ENCODE results near the gene NUDT13.
A peak's percentile ranks its signal among the peaks of the same experiment; 100 is the strongest.

NUDT13 gene

DNA sequence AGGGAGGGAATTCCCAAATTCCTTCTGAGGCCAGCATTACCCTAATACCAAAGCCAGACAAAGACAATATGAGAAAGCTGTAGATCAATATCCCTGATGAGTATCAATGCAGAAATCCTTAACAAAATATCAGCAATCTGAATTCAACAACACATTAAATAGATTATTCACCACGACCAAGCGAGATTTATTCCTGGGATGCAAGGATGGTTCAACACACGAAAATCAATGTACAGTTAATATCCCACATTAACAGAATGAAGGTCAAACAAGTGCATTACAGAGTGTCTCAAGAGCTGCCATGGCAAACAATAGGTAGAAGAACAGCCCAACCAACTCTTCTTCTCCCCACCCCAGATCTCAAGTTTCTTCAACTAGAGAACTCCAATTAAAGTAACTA, 51.4 kb downstream of the NUDT13 start:
- no peak for DNase-seq

DNA sequence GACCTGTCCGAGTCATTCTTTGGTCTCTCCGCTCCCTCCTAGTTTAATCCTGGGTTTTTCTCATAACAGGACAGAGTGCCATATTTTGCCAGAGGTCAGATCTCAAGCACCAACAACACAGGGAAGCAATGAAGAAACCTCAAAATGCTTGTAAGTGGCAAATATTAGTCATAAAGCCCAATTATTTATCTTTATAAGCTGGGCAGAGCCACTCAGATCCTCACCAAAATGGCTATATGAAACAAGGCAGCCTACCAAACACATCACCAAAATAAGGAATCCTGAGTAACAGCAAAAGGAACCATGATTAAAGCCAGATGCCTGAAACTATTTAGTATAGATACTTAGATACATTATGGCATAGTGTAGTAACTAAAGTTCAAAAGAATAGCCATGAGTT, 52.8 kb downstream of the NUDT13 start:
- no peak for DNase-seq

DNA sequence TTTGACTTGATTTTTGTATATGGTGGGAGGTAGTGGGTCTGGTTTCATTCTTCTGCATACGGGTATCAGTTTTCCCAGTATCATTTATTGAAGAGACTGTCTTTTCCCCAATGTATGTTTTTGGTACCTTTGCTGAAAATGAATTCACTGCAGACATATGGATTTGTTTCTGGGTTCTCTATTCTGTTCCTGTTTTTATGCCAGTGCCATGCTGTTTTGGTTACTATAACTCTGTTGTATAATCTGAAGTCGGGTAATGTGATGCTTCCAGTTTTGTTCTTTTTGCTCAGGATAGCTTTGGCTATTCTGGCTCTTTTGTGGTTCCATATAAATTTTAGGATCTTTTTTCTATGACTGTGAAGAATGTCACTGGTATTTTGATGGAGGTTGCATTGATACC, 56.7 kb downstream of the NUDT13 start:
- no peak for DNase-seq

DNA sequence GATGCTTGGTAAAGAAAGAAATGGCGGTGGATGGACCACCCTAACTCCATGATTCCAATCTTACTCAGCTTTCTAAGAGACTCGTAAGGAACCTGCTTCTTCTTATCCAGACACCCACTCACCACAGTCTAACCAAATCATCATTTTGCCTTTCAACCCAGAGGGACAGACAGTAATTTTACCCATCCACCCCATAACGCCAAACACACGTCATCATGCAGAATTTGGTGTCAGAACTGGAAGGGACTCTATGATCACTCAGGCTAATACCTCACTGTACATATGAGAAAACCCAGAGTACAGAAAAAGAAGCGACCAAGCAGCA, 57.2 kb downstream of the NUDT13 start:
- peak in 1 of 56 donors; percentile 22 for DNase-seq

DNA sequence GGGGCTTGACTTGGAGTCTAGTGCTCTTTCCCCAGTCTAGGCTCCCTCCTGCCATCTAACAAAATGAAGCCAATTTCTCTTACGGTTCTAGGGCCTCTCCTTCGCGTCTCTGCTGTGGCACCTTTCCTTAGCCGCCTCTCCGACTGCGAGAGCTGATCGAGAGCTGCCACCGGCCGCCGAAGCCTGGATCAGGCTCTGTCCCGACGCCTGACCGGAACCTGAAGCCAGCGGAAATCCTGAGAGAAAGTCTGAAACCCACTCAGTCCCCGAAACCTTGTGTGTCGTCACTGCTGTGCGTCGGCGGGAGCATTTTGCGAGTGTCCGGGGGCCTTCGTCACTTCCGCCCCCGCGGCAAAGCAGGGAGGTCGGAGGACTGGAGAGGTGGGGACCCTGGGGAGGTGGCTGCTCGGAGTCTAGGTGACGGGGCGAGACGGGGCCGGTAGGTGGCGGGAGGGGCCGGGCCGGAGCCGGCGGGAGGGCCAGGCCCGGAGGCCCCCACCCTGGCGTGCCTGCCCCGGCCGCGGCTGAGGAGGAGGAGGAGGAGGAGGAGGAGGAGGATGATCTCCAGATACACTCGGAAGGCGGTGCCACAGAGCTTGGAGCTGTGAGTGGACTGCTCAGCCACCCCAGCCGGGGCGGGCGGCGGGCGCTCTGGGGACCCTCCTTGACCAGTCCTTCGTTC, 57.7 kb downstream of the NUDT13 start, which contains the start of the genes ECD and FAM149B1:
Gene ECD, minus strand, starts transcription at position 226 of the 682 bp plus-strand sequence. CDS start 4,071 bp downstream, outside the sequence.
Gene FAM149B1, plus strand, starts transcription at position 337 of the 682 bp plus-strand sequence. Its CDS starts 221 bp downstream, at position 558.
- DNase-seq = peak; percentile 33 to 95 (median 89)

DNA sequence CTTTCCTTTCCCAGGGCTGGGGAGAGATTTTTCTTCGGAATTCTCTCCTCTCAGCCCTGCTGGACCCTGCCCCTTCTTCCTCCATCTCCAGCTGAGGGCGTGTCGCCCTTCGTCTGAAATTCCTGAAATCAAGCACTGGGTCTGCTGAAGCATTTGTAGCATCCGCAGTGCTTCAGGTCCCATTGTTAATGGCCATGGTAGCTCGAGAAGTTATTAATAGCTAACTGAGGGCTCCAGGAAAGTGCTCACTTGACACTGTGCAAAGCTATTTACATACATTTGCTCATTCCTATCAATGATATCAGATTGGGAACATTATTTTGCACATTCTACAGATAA, 58.2 kb downstream of the NUDT13 start:
- peak in 5 of 56 donors; percentile 39 to 66 (median 51) for DNase-seq

DNA sequence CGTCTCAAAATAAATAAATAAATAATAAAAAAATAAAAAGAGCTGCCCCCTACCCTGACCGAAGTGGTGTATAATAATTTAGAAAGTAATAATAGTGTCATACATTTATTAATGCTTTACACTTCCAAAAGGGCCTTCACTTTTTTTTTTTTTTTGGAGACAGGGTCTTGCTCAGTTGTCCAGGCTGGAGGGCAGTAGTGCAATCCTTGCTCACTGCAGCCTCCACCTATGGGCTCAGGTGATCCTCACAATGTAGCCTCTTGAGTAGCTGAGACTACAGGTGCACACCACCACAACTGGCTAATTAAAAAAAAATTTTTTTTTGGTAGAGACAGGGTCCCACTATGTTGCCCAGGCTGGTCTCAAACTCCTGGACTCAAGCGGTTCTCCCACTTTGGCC, 59.1 kb downstream of the NUDT13 start:
- DNase-seq = no peak

DNA sequence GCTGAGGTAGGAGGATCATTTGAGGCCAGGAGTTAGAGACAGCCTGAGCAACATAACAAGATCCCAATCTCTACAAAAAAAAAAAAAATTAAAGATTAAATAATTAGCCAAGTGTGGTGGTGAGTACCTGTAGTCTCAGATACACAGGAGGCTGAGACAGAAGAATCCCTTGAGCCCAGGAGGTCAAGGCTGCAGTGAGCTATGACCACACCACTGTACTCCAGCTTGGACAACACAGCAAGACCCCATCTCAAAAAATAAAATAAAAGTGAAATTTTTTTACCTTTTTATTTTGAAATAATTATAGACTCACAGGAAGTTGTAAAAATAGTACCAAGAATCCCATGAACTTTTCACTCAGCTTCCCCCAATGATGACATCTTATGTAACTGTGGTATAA, 62.6 kb downstream of the NUDT13 start:
- no peak for DNase-seq

DNA sequence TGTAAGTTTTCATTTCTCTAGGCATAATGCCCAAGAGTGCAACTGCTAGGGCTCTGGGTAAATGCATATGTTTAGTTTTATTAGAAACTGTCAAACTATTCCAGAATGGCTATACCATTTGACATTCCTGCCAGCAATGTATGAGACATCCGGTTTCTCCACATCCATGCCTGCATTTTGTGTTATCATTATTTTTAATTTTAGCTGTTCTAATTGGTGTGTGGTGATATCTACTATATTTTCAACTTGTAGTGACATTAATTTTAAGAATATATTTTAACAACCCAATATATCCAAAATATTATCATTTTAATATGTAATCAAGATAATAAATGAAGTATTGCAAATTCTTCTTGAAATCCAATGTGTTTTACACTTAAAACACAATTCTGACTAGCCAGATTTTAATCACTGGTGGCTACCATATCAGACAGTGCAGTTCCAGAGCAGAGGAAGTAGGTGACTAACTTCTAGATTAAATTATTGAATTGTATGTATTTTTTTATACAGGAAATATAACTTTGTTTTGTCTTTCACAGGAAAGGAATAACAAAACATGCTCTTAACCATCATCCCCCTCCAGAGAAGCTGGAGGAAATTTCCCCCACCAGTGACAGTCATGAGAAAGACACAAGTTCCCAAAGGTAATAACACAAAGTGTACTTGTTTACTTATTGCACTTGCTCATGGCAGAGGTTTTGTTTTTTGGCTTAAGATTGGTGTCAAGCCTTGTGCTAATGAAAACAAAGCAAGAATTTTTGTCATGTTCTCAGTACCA, 64.1 kb downstream of the NUDT13 start:
- DNase-seq = no peak
